Brain microvascular endothelial cell (primary cell): Measurements from ENCODE around the gene DAAM1.
A peak's percentile ranks its signal among the peaks of the same experiment; 100 is the strongest.

Experiments
- DNase-seq: peaks from one replicate; pipeline ENCODE4 v3.0.0-alpha.2; 2020
- H3K27ac ChIP-seq: fragments of 250-450 bp; sonication (Bioruptor Pico); 2 replicates; pipeline ENCODE4 v1.5.1; 2020; ENCODE audit warnings: mild to moderate bottlenecking, moderate library complexity
- H3K27me3 ChIP-seq: fragments of 250-450 bp; sonication (Bioruptor Pico); replicated peaks from 2 replicates; pipeline ENCODE4 v1.5.1; 2020; ENCODE audit warnings: mild to moderate bottlenecking
- H3K36me3 ChIP-seq: fragments of 250-450 bp; sonication (Bioruptor Pico); replicated peaks from 2 replicates; pipeline ENCODE4 v1.5.1; 2020; ENCODE audit warnings: mild to moderate bottlenecking
- H3K4me3 ChIP-seq: 2 replicates; pipeline ENCODE4 v1.5.1; 2011; ENCODE audit warnings: low read depth, mild to moderate bottlenecking, control low read depth, low read length, moderate library complexity
- in situ Hi-C: cut with HindIII; loops from 2 replicates; pipeline ENCODE4 v1.10.0; 2017; ENCODE audit warnings: low sequenced_read_pairs, low pct_ligation_motif_present
- TF ChIP-seq, protein P1 (sequence below): IDR thresholded peaks from 2 replicates; pipeline ENCODE4 v1.5.1; 2011; ENCODE audit warnings: low read depth, mild to moderate bottlenecking, moderate library complexity, low read length, control low read depth, inconsistent platforms; ENCODE audit errors: missing control alignments

DAAM1 gene

GRCh38 chr14:59346796-59347510 lies 158.5 kb downstream of the DAAM1 start:
- TF ChIP-seq, protein P1, sequence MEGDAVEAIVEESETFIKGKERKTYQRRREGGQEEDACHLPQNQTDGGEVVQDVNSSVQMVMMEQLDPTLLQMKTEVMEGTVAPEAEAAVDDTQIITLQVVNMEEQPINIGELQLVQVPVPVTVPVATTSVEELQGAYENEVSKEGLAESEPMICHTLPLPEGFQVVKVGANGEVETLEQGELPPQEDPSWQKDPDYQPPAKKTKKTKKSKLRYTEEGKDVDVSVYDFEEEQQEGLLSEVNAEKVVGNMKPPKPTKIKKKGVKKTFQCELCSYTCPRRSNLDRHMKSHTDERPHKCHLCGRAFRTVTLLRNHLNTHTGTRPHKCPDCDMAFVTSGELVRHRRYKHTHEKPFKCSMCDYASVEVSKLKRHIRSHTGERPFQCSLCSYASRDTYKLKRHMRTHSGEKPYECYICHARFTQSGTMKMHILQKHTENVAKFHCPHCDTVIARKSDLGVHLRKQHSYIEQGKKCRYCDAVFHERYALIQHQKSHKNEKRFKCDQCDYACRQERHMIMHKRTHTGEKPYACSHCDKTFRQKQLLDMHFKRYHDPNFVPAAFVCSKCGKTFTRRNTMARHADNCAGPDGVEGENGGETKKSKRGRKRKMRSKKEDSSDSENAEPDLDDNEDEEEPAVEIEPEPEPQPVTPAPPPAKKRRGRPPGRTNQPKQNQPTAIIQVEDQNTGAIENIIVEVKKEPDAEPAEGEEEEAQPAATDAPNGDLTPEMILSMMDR, result no peak
- H3K27me3 ChIP-seq, result no peaks in the 10 kb centered on the region
- no peak overlapping the region for H3K4me3 ChIP-seq
- no peak for DNase-seq
- peak overlapping the region; percentile 64 for H3K27ac ChIP-seq
- in situ Hi-C loops, result no loop called here
- H3K36me3 ChIP-seq, result peaks cover 5% of the 10 kb centered on the region

GRCh38 chr14:59347511-59347900 lies 159.0 kb downstream of the DAAM1 start:
- DNase-seq, result no peak
- Histone ChIP-seq H3K36me3 (peaks cover 5% of the 10 kb centered on the region), H3K27me3 (no peaks in the 10 kb centered on the region), H3K4me3 (no peak overlapping the region), H3K27ac (peak overlapping the region; percentile 64)
- TF ChIP-seq, protein P1, result no peak
- in situ Hi-C loops, result no loop called here

DNA sequence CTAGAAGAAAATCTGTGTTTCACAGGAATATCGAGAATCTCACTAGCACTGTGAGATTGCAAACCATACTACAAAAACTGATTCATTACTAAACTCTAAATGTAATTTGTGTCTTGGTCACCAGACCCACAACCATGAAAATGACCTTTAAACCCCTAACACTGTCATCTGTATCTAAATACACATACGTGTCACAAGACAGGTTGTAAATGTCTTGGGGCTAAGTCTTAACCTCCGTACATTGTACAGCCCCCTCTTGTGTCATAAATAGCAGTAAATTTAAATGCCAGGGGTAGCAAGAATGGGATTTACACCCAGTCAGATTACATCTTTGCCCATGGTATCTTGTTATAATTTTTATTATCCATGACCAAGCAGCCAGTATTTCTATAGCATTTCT lies 159.4 kb downstream of the DAAM1 start:
- in situ Hi-C loops, result no loop called here
- DNase-seq, result no peak
- no peak overlapping the region for H3K27ac ChIP-seq
- H3K36me3 ChIP-seq, result peaks cover 5% of the 10 kb centered on the region
- TF ChIP-seq, protein P1, result no peak
- H3K4me3 ChIP-seq, result no peak overlapping the region
- H3K27me3 ChIP-seq, result no peaks in the 10 kb centered on the region

- Histone ChIP-seq H3K4me3 (no peak overlapping the region), H3K27me3 (no peaks in the 10 kb centered on the region), H3K36me3 (peaks cover 5% of the 10 kb centered on the region), H3K27ac (no peak overlapping the region)
- TF ChIP-seq, protein P1, result no peak
- in situ Hi-C loops, result no loop called here
- no peak for DNase-seq
Measured at GRCh38 chr14:59349258-59349701, 160.8 kb downstream of the DAAM1 start.

GRCh38 chr14:59352961-59353360 lies 164.5 kb downstream of the DAAM1 start:
- H3K27me3 ChIP-seq, result no peaks in the 10 kb centered on the region
- TF ChIP-seq, protein P1, result no peak
- in situ Hi-C loops, result no loop called here
- no peak overlapping the region for H3K27ac ChIP-seq
- DNase-seq, result no peak
- H3K36me3 ChIP-seq, result peaks cover 2% of the 10 kb centered on the region
- no peak overlapping the region for H3K4me3 ChIP-seq

DNA sequence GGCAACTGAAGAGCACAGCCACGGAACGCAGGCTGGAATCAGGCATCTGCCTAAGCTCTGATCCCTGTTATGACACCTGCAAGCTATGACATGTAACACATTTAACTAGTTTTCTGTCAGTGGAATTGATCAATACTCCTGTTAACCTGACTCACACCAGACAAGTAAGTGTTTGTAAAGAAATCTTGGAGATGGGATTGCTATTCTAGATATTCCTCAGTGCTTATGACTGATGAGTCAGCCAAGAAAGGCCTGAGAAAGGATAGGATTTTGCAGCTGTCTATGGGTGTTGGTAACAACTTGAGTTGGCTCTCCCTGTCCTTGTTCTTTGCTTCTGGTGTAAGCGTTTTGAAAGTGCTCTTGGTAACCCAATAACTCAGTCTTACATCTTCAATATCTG lies 166.2 kb downstream of the DAAM1 start:
- no peak for DNase-seq
- TF ChIP-seq, protein P1, result no peak
- Histone ChIP-seq H3K27me3 (no peaks in the 10 kb centered on the region), H3K27ac (no peak overlapping the region), H3K36me3 (peaks cover 2% of the 10 kb centered on the region), H3K4me3 (no peak overlapping the region)
- in situ Hi-C loops, result no loop called here
